Endothelial cell of umbilical vein (primary cell): ENCODE measurements around the gene MAPK13. TPM values are rescaled to one million over a fixed set of nuclear protein-coding genes. Genes with fewer than 3 reads are reported as not detected.

ENCODE experiments used
- BruUV-seq: library from RNA; stranded (reverse); fragments of 400-500 nt; replicated peaks from 2 replicates; lab custom pipeline; 2021; lab: Mats Ljungman, UMichigan
- CTCF ChIA-PET: fragments of 300-600, 350-600 bp; sonication (Branson Sonifier 250); formaldehyde crosslinking; loops from one replicate; lab custom pipeline; 2021; ENCODE audit warnings: antibody characterized with exemption, inconsistent platforms; lab: Charles Lee
- POLR2A ChIA-PET: fragments of 300-600, 350-600 bp; sonication (Branson Sonifier 250); formaldehyde crosslinking; loops from one replicate; lab custom pipeline; 2021; ENCODE audit warnings: antibody characterized with exemption, inconsistent platforms; lab: Charles Lee
- DNase-seq: peaks from one replicate; pipeline ENCODE4 v3.0.0-alpha.2; 2011; ENCODE audit warnings: low read depth, low spot score
- FAIRE-seq: peaks from 2 replicates; lab custom pipeline; 2011; peaks lifted over from hg19 to GRCh38; lab: Jason Lieb, UNC
- H2AFZ ChIP-seq: 2 replicates; pipeline ENCODE4 v1.6.0; 2012; ENCODE audit warnings: low read depth, low read length, control low read depth, inconsistent platforms
- H3K27ac ChIP-seq: 2 replicates; pipeline ENCODE4 v1.5.1; 2011; ENCODE audit warnings: low read depth, mild to moderate bottlenecking, control low read depth, low read length, moderate library complexity; ENCODE audit not compliant: insufficient read depth
- H3K27me3 ChIP-seq, 2 experiments: 2 replicates each; pipeline versions ENCODE4 v1.6.0 to v1.6.1; 2011; ENCODE audit warnings: low read length in 2 of 2, mixed read lengths in 1 of 2; ENCODE audit not compliant: control insufficient read depth in 2 of 2, insufficient read depth in 2 of 2
- H3K36me3 ChIP-seq, 2 experiments: 2 replicates in 1 of 2; 3 replicates in 1 of 2; pipeline ENCODE4 v1.5.1; 2011; ENCODE audit warnings: low read length in 2 of 2, mild to moderate bottlenecking in 1 of 2, moderate library complexity in 1 of 2; ENCODE audit not compliant: control insufficient read depth in 2 of 2, insufficient read depth in 2 of 2; ENCODE audit errors: extremely low read depth in 1 of 2
- H3K4me1 ChIP-seq: 3 replicates; pipeline ENCODE4 v1.5.1; 2011; ENCODE audit warnings: mild to moderate bottlenecking, low read length; ENCODE audit not compliant: control insufficient read depth, insufficient read depth; ENCODE audit errors: extremely low read depth
- H3K4me2 ChIP-seq: 2 replicates; pipeline ENCODE4 v1.6.1; 2011; ENCODE audit warnings: low read length, control low read depth, mixed read lengths; ENCODE audit not compliant: insufficient read depth
- H3K4me3 ChIP-seq, 3 experiments: fragments of 200-600 bp in 1 of 3; sonication (generic), shearing (Covaris generic) in 1 of 3; replicated peaks in 1 of 3; 2 replicates each; pipeline ENCODE4 v1.5.1; 2011 to 2016; ENCODE audit warnings: control low read depth in 3 of 3, low read length in 3 of 3, mild to moderate bottlenecking in 2 of 3, inconsistent platforms in 1 of 3, low read depth in 1 of 3, moderate library complexity in 1 of 3; ENCODE audit not compliant: insufficient read depth in 1 of 3
- H3K79me2 ChIP-seq: 2 replicates; pipeline ENCODE4 v1.6.0; 2012; ENCODE audit warnings: low read length, inconsistent platforms; ENCODE audit not compliant: control insufficient read depth, insufficient read depth
- H3K9ac ChIP-seq: replicated peaks from 2 replicates; pipeline ENCODE3; 2011; ENCODE audit warnings: low read length, control low read depth; ENCODE audit not compliant: insufficient read depth; ENCODE audit errors: extremely low read depth
- H3K9me1 ChIP-seq: replicated peaks from 3 replicates; pipeline ENCODE4 v1.6.0; 2011; ENCODE audit warnings: mild to moderate bottlenecking, low read length; ENCODE audit not compliant: control insufficient read depth, insufficient read depth; ENCODE audit errors: extremely low read depth
- H3K9me3 ChIP-seq: replicated peaks from 2 replicates; pipeline ENCODE4 v1.5.1; 2012; ENCODE audit warnings: low read length, inconsistent platforms; ENCODE audit not compliant: control insufficient read depth, insufficient read depth
- H4K20me1 ChIP-seq: replicated peaks from 2 replicates; pipeline ENCODE3; 2011; ENCODE audit warnings: mild to moderate bottlenecking, low read length; ENCODE audit not compliant: control insufficient read depth, insufficient read depth; ENCODE audit errors: extremely low read depth
- EZH2 ChIP-seq: IDR thresholded peaks from 2 replicates; pipeline ENCODE4 v1.6.1; 2012; ENCODE audit warnings: borderline replicate concordance, low read depth, mild to moderate bottlenecking, moderate library complexity, low read length, inconsistent platforms; ENCODE audit not compliant: severe bottlenecking
- FOS ChIP-seq: IDR thresholded peaks from 2 replicates; pipeline ENCODE4 v1.6.1; 2011; ENCODE audit warnings: mild to moderate bottlenecking, low read length, moderate library complexity, borderline replicate concordance; ENCODE audit not compliant: insufficient read depth
- GATA2 ChIP-seq: IDR thresholded peaks from 2 replicates; pipeline ENCODE4 v1.7.0; 2011; ENCODE audit warnings: low read depth, mild to moderate bottlenecking, moderate library complexity, mixed read lengths, low read length; ENCODE audit not compliant: insufficient read length, insufficient read depth
- JUN ChIP-seq: IDR thresholded peaks from 2 replicates; pipeline ENCODE4 v1.6.1; 2011; ENCODE audit warnings: borderline replicate concordance, low read depth; ENCODE audit not compliant: insufficient read length, insufficient read depth
- MYC ChIP-seq: IDR thresholded peaks from one replicate; pipeline ENCODE4 v1.6.1; 2011; ENCODE audit warnings: mild to moderate bottlenecking, low read depth, low read length
- POLR2A ChIP-seq: IDR thresholded peaks from 2 replicates; pipeline ENCODE4 v1.6.1; 2012; ENCODE audit warnings: low read depth, mild to moderate bottlenecking, control low read depth, low read length
- POLR2AphosphoS5 ChIP-seq: IDR thresholded peaks from 2 replicates; pipeline ENCODE4 v1.6.1; 2012; ENCODE audit warnings: low read depth, mild to moderate bottlenecking, control low read depth, low read length, moderate library complexity; ENCODE audit not compliant: insufficient read depth
- dilution Hi-C: fragments of 300-500 bp; cut with MboI; formaldehyde crosslinking; loops from one replicate; pipeline ENCODE4 v1.15.0; 2019; ENCODE audit warnings: low sequenced_read_pairs; ENCODE audit not compliant: extremely low pct_ligation_motif_present
- intact Hi-C: fragments of 100-400 bp; cut with micrococcal nuclease; formaldehyde crosslinking; loops from one replicate; pipeline ENCODE4 v1.10.0; 2022
- polyA plus RNA-seq, 4 experiments: library from polyadenylated mRNA; depleted of rRNA in 3 of 4; stranded (reverse) in 3 of 4; unstranded in 1 of 4; fragments of >200 nt; gene quantifications; 2 replicates each; pipeline versions ENCODE4 v1.2.1 to v1.2.3, GENCODE V29; 2011 to 2012; ENCODE audit warnings: missing spikeins in 1 of 4
- total RNA-seq: library from RNA; stranded (reverse); gene quantifications from 2 replicates; pipeline ENCODE4 v1.2.3, GENCODE V29; 2021
- TF ChIP-seq, protein P1 (sequence below), 2 donors: IDR thresholded peaks; 1 replicate in 1 of 2; 2 replicates in 1 of 2; pipeline ENCODE4 v1.5.1; 2011; ENCODE audit warnings: low read length in 2 of 2, mild to moderate bottlenecking in 2 of 2, moderate library complexity in 2 of 2, control low read depth in 1 of 2, inconsistent platforms in 1 of 2, low read depth in 1 of 2; ENCODE audit not compliant: insufficient read depth in 1 of 2; ENCODE audit errors: extremely low read depth in 1 of 2
- TF ChIP-seq, protein P2 (sequence below): IDR thresholded peaks from 2 replicates; pipeline ENCODE4 v1.6.1; 2011; ENCODE audit not compliant: insufficient read depth, insufficient read length

The MAPK13 gene
- total and polyA plus RNA-seq, 2 donors (not counting 3 experiments of a cell fraction or from before 2014, with no cell fraction given), result 9.0 to 11.6 TPM

DNA sequence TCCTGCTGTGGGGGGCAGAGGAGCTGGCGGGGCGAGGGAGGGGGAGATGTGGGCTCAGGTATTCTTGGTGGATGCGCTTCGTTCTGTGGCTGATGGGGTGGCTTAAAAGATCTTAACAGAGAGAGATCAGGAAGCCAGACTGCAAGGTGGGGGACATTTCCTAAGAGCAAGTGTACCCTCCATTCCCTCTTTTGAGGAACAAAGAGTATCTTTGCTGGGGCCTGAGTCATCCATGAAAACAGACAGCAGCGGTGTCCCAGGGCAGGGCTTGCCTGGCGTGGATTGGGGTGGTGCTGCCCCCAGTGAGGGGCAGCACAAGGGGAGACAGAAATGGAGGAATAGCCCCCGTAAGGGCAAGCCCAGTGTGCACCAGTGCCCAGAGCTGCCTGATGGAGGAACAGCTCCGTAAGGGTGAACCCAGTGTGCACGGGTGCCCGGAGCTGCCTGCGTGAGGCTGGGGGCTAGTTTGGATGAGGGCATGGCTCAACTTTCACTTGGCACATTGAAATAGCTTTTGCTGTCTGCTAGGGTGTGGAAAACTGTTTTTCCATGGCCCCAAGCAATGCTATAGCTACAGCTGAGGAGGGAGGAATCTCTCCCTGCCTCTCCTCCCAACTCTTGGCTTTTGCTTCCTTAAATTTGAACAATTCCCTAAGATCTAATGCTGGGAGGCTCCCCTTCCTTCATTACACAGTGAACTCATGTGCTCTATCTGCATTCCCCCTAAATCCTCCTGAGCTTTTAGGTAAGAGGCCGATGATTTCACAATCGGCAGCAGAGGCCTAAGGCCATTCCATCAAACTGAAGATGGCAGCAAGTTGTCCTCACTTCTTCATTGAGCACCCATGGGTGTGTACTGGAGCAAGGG, 12.9 kb downstream of the MAPK13 start:
- no peak overlapping the region for H3K4me3 ChIP-seq
- no peak overlapping the region for H3K4me2 ChIP-seq
- no peaks in the 10 kb centered on the region for H3K36me3 ChIP-seq
- H3K9me3 ChIP-seq, result no peaks in the 10 kb centered on the region
- no peaks in the 10 kb centered on the region for H3K79me2 ChIP-seq
- no peak overlapping the region for H3K27ac ChIP-seq
- CTCF ChIA-PET, result interaction anchor here (0.7 to 3.0 kb wide), 3 partner anchors 11 to 198 kb away, joined by 3 to 8 read pairs (median 6); no protein-coding TSS in a partner anchor
- no TSS peak for BruUV-seq
- H2AFZ ChIP-seq, result no peak overlapping the region
- no peak for TF ChIP-seq MYC
- TF ChIP-seq POLR2AphosphoS5, result no peak
- TF ChIP-seq FOS, result no peak
- TF ChIP-seq, protein P1, sequence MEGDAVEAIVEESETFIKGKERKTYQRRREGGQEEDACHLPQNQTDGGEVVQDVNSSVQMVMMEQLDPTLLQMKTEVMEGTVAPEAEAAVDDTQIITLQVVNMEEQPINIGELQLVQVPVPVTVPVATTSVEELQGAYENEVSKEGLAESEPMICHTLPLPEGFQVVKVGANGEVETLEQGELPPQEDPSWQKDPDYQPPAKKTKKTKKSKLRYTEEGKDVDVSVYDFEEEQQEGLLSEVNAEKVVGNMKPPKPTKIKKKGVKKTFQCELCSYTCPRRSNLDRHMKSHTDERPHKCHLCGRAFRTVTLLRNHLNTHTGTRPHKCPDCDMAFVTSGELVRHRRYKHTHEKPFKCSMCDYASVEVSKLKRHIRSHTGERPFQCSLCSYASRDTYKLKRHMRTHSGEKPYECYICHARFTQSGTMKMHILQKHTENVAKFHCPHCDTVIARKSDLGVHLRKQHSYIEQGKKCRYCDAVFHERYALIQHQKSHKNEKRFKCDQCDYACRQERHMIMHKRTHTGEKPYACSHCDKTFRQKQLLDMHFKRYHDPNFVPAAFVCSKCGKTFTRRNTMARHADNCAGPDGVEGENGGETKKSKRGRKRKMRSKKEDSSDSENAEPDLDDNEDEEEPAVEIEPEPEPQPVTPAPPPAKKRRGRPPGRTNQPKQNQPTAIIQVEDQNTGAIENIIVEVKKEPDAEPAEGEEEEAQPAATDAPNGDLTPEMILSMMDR (IDR thresholded peaks at IDR 0.05; ENCODE audit: extremely low read depth in 1 of 2, insufficient read depth in 1 of 2, low read depth in 1 of 2, low read length in 2 of 2), result no peak
- no peak for TF ChIP-seq POLR2A
- TF ChIP-seq EZH2, result no peak
- TF ChIP-seq, protein P2, sequence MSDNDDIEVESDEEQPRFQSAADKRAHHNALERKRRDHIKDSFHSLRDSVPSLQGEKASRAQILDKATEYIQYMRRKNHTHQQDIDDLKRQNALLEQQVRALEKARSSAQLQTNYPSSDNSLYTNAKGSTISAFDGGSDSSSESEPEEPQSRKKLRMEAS, result no peak
- no peak for TF ChIP-seq GATA2
- TF ChIP-seq JUN, result no peak
- no peaks in the 10 kb centered on the region for H3K9me1 ChIP-seq
- dilution Hi-C loops (no loop called here), intact Hi-C loops (no loop called here)
- no peaks in the 10 kb centered on the region for H4K20me1 ChIP-seq
- no peaks in the 10 kb centered on the region for H3K4me1 ChIP-seq
- H3K27me3 ChIP-seq, result no peaks in the 10 kb centered on the region
- no peak overlapping the region for H3K9ac ChIP-seq
- POLR2A ChIA-PET, result no interaction called here
- FAIRE-seq (no peak), DNase-seq (no peak)
